ENCODE measurements around the gene CLCC1. TPM values are rescaled to one million over a fixed set of nuclear protein-coding genes. Genes with fewer than 3 reads are reported as not detected.

The CLCC1 gene
- total and polyA plus RNA-seq, 4 donors: 11.6 to 39.3 (median 15.3) TPM

DNA sequence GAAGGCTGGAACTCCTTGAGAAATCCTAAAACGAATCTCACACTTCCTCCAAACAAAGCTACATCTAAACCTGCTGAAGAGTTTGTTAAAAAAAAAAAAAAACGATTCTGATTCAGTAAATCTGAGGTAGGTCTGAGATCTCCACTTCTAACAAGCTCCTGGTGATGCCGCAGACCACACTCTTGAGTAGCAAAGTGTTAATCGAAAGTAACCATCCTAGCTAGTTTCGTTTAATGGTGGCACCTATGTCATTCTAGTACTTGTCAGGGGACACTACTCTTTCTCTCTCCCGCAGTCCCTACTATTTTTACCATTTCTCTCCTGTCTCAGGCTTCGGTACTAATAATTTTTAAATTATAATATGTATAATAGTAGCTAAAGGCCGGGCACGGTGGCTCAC lies 2.1 kb downstream of the CLCC1 start:
- Histone ChIP-seq H3K27me3 (ENCODE audit: control insufficient read depth in 4 of 4, insufficient read depth in 4 of 4, low read length in 3 of 4) (no peaks in the 10 kb centered on the region), H3K9me3 (ENCODE audit: control insufficient read depth in 4 of 4, low read length in 3 of 4) (no peaks in the 10 kb centered on the region), H3K9ac (ENCODE audit: low read depth in 1 of 2, low read length in 2 of 2) (no peak overlapping the region), H3K4me3 (ENCODE audit: low read depth in 1 of 3, low read length in 3 of 3) (no peak overlapping the region), H3K27ac (ENCODE audit: low read depth in 1 of 2, low read length in 2 of 2) (no peak overlapping the region), H3K4me1 (ENCODE audit: control insufficient read depth in 4 of 4, insufficient read depth in 4 of 4, low read length in 3 of 4) (peaks cover 6 to 10% (median 9%) of the 10 kb centered on the region in 4 donors), H3K36me3 (ENCODE audit: control insufficient read depth in 4 of 4, insufficient read depth in 3 of 4, low read depth in 1 of 4, low read length in 3 of 4) (peaks cover 0 to 2% (median 0%) of the 10 kb centered on the region in 4 donors)
- WGBS: 90% methylated on average over 9 of the region's 9 CpGs
- no peak for DNase-seq (ENCODE audit: low spot score)
- TF ChIP-seq, protein P1, sequence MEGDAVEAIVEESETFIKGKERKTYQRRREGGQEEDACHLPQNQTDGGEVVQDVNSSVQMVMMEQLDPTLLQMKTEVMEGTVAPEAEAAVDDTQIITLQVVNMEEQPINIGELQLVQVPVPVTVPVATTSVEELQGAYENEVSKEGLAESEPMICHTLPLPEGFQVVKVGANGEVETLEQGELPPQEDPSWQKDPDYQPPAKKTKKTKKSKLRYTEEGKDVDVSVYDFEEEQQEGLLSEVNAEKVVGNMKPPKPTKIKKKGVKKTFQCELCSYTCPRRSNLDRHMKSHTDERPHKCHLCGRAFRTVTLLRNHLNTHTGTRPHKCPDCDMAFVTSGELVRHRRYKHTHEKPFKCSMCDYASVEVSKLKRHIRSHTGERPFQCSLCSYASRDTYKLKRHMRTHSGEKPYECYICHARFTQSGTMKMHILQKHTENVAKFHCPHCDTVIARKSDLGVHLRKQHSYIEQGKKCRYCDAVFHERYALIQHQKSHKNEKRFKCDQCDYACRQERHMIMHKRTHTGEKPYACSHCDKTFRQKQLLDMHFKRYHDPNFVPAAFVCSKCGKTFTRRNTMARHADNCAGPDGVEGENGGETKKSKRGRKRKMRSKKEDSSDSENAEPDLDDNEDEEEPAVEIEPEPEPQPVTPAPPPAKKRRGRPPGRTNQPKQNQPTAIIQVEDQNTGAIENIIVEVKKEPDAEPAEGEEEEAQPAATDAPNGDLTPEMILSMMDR (IDR thresholded peaks at IDR 0.05; ENCODE audit: low read depth, low read length, missing input control): no peak
- no peak for TF ChIP-seq FOXA2 (IDR thresholded peaks at IDR 0.05)
- TF ChIP-seq JUND (IDR thresholded peaks at IDR 0.05): no peak

DNA sequence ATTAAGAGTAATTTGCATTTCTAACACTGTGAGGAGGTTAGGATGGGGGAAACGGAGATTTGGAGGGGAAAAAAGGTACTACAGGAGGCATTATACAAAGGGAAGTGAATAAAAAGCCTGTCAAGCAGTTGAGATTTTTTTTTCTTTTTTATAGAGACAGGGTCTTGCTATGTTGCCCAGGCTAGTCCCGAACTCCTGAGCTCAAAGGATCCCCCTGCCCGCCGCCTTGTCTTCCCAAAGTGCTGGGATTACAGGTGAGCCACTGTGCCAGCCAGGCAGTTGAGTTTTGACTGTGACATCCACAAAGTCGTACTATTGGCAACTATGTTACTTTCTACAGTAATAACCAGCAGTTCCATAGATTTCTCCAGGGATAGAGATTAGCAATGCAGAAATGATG lies 2.6 kb downstream of the CLCC1 start:
- Histone ChIP-seq H3K9ac (ENCODE audit: low read depth in 1 of 2, low read length in 2 of 2) (no peak overlapping the region), H3K36me3 (ENCODE audit: control insufficient read depth in 4 of 4, insufficient read depth in 3 of 4, low read depth in 1 of 4, low read length in 3 of 4) (peaks cover 0 to 2% (median 0%) of the 10 kb centered on the region in 4 donors), H3K4me1 (ENCODE audit: control insufficient read depth in 4 of 4, insufficient read depth in 4 of 4, low read length in 3 of 4) (peaks cover 6 to 10% (median 9%) of the 10 kb centered on the region in 4 donors), H3K27ac (ENCODE audit: low read depth in 1 of 2, low read length in 2 of 2) (no peak overlapping the region), H3K9me3 (ENCODE audit: control insufficient read depth in 4 of 4, low read length in 3 of 4) (no peaks in the 10 kb centered on the region), H3K4me3 (ENCODE audit: low read depth in 1 of 3, low read length in 3 of 3) (no peak overlapping the region), H3K27me3 (ENCODE audit: control insufficient read depth in 4 of 4, insufficient read depth in 4 of 4, low read length in 3 of 4) (no peaks in the 10 kb centered on the region)
- DNase-seq (ENCODE audit: low spot score): no peak
- WGBS: 98% methylated on average over 5 of the region's 5 CpGs
- no peak for TF ChIP-seq FOXA1 (IDR thresholded peaks at IDR 0.05)
- no peak for TF ChIP-seq HNF4G (IDR thresholded peaks at IDR 0.05)
- TF ChIP-seq, protein P2, sequence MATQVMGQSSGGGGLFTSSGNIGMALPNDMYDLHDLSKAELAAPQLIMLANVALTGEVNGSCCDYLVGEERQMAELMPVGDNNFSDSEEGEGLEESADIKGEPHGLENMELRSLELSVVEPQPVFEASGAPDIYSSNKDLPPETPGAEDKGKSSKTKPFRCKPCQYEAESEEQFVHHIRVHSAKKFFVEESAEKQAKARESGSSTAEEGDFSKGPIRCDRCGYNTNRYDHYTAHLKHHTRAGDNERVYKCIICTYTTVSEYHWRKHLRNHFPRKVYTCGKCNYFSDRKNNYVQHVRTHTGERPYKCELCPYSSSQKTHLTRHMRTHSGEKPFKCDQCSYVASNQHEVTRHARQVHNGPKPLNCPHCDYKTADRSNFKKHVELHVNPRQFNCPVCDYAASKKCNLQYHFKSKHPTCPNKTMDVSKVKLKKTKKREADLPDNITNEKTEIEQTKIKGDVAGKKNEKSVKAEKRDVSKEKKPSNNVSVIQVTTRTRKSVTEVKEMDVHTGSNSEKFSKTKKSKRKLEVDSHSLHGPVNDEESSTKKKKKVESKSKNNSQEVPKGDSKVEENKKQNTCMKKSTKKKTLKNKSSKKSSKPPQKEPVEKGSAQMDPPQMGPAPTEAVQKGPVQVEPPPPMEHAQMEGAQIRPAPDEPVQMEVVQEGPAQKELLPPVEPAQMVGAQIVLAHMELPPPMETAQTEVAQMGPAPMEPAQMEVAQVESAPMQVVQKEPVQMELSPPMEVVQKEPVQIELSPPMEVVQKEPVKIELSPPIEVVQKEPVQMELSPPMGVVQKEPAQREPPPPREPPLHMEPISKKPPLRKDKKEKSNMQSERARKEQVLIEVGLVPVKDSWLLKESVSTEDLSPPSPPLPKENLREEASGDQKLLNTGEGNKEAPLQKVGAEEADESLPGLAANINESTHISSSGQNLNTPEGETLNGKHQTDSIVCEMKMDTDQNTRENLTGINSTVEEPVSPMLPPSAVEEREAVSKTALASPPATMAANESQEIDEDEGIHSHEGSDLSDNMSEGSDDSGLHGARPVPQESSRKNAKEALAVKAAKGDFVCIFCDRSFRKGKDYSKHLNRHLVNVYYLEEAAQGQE (IDR thresholded peaks at IDR 0.05): no peak
- TF ChIP-seq RXRA (IDR thresholded peaks at IDR 0.05): no peak
- TF ChIP-seq, protein P1 (IDR thresholded peaks at IDR 0.05; ENCODE audit: low read depth, low read length, missing input control): no peak
- TF ChIP-seq SP1 (IDR thresholded peaks at IDR 0.05): no peak
- TF ChIP-seq, protein P3, sequence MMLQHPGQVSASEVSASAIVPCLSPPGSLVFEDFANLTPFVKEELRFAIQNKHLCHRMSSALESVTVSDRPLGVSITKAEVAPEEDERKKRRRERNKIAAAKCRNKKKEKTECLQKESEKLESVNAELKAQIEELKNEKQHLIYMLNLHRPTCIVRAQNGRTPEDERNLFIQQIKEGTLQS (IDR thresholded peaks at IDR 0.05): no peak
- no peak for TF ChIP-seq YY1 (IDR thresholded peaks at IDR 0.05)
- TF ChIP-seq HNF4A (conservative IDR thresholded peaks at IDR 0.05): no peak
- TF ChIP-seq, protein P4, sequence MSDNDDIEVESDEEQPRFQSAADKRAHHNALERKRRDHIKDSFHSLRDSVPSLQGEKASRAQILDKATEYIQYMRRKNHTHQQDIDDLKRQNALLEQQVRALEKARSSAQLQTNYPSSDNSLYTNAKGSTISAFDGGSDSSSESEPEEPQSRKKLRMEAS (IDR thresholded peaks at IDR 0.05): no peak

Data from liver (tissue), 9 donors.